ENCODE data around the gene LMBRD1. TPM values are rescaled to one million over a fixed set of nuclear protein-coding genes. Genes with fewer than 3 reads are reported as not detected.
"Not testable (repeated sequence)": the region's sequence is repeated elsewhere in the genome, so short reads cannot be mapped to it uniquely, and the experiment has no call there.

LMBRD1 gene
- total RNA-seq, 1 donor = 36.2 TPM

DNA sequence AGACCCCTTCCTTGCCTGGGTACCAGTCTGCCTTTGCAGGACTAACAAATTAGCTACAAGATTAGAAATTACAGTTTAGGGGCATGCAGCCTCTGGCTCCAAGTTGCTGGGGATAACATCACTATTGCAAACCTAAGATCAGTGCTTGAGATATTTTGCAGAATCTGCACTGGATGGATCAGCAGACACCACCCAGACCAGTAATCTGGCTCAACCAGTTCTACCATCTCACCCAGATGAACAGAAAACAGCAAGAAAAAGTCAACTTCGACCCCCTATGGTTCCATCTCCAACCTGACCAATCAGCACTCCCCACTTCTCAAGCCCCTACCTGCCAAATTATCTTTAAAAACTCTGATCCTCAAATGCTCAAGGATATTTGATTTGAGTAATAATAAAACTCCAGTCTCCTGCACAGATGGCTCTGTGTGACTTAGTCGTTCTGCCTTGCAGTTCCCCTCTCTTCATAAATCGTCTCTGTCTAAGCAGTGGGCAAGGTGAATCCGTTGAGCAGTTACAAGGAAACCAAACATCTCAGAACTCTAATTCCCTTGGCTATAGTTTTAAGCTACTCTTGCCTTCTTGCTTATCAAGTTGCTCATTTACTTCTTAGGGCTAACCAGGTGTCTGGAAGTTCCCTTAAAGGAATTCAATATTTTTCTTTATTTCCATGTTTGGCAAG, 16.1 kb upstream of the LMBRD1 start:
- Histone ChIP-seq H3K4me3 (ENCODE audit: insufficient read depth, low read length) (no peak overlapping the region), H3K27me3 (ENCODE audit: insufficient read depth, low read length) (no peaks in the 10 kb centered on the region), H3K4me2 (ENCODE audit: insufficient read depth, low read length) (no peak overlapping the region), H4K20me1 (ENCODE audit: insufficient read depth, low read length) (no peaks in the 10 kb centered on the region), H3K79me2 (ENCODE audit: insufficient read depth, low read length) (no peaks in the 10 kb centered on the region), H3K36me3 (ENCODE audit: insufficient read depth, low read length) (no peaks in the 10 kb centered on the region), H3K4me1 (ENCODE audit: insufficient read depth, low read length) (no peaks in the 10 kb centered on the region), H3K27ac (ENCODE audit: low read depth, low read length) (no peak overlapping the region), H3K9me3 (ENCODE audit: low read depth, low read length) (no peaks in the 10 kb centered on the region), H2AFZ (ENCODE audit: low read length) (no peak overlapping the region)
- DNase-seq (ENCODE audit: insufficient read length, low spot score, missing footprints) = no peak
- TF ChIP-seq, protein P1, sequence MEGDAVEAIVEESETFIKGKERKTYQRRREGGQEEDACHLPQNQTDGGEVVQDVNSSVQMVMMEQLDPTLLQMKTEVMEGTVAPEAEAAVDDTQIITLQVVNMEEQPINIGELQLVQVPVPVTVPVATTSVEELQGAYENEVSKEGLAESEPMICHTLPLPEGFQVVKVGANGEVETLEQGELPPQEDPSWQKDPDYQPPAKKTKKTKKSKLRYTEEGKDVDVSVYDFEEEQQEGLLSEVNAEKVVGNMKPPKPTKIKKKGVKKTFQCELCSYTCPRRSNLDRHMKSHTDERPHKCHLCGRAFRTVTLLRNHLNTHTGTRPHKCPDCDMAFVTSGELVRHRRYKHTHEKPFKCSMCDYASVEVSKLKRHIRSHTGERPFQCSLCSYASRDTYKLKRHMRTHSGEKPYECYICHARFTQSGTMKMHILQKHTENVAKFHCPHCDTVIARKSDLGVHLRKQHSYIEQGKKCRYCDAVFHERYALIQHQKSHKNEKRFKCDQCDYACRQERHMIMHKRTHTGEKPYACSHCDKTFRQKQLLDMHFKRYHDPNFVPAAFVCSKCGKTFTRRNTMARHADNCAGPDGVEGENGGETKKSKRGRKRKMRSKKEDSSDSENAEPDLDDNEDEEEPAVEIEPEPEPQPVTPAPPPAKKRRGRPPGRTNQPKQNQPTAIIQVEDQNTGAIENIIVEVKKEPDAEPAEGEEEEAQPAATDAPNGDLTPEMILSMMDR (IDR thresholded peaks at IDR 0.05; ENCODE audit: extremely low read depth, low read depth, low read length) = no peak

DNA sequence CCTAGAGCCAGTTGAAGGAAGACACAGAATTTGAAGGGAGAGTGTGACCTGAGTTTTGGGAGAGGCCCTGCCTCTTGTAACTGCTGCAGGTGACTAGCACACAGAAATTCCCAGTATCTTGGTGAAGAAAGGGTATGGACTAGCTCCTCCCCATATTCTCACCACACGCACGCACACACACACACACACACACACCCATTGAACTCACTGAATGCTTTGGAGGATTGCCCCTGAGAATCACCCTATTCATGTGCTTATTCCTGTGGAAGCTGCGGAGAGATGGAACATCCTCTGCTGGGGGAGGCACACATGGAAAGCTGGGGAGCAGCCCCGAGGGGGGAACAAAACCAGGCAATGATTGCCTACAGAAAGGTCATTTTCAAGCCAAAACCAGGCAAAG, 6.2 kb upstream of the LMBRD1 start:
- TF ChIP-seq, protein P1 (IDR thresholded peaks at IDR 0.05; ENCODE audit: extremely low read depth, low read depth, low read length) = no peak
- Histone ChIP-seq H3K79me2 (ENCODE audit: insufficient read depth, low read length) (no peaks in the 10 kb centered on the region), H3K4me2 (ENCODE audit: insufficient read depth, low read length) (no peak overlapping the region), H3K27ac (ENCODE audit: low read depth, low read length) (no peak overlapping the region), H3K27me3 (ENCODE audit: insufficient read depth, low read length) (no peaks in the 10 kb centered on the region), H3K4me1 (ENCODE audit: insufficient read depth, low read length) (no peaks in the 10 kb centered on the region), H2AFZ (ENCODE audit: low read length) (no peak overlapping the region), H4K20me1 (ENCODE audit: insufficient read depth, low read length) (no peaks in the 10 kb centered on the region), H3K4me3 (ENCODE audit: insufficient read depth, low read length) (no peak overlapping the region), H3K36me3 (ENCODE audit: insufficient read depth, low read length) (no peaks in the 10 kb centered on the region), H3K9me3 (ENCODE audit: low read depth, low read length) (no peaks in the 10 kb centered on the region)
- no peak for DNase-seq (ENCODE audit: insufficient read length, low spot score, missing footprints)

DNA sequence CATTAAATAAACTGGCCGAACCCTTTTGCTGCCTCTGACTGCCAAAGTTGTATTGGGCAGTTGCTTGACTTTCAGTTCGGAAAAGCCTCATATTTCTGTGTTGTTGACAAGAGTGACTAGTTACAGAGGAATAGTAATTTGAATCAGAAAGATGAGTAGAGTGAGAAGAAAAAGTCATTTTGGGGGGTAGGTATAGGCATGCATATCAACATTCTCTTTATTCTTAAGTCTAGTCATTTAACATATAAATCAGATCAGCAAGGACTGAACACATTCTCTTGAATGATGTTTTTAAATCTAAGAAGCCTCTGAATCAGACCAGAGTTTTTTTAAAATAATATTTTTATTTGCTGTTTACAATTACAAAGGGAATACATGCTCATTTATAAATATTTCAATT, 4.9 kb upstream of the LMBRD1 start:
- H2AFZ ChIP-seq (ENCODE audit: low read length) = no peak overlapping the region
- H3K4me3 ChIP-seq (ENCODE audit: insufficient read depth, low read length) = no peak overlapping the region
- H3K4me1 ChIP-seq (ENCODE audit: insufficient read depth, low read length) = peaks cover 3% of the 10 kb centered on the region
- no peak overlapping the region for H3K4me2 ChIP-seq (ENCODE audit: insufficient read depth, low read length)
- TF ChIP-seq, protein P1 (IDR thresholded peaks at IDR 0.05; ENCODE audit: extremely low read depth, low read depth, low read length) = no peak
- no peaks in the 10 kb centered on the region for H3K36me3 ChIP-seq (ENCODE audit: insufficient read depth, low read length)
- H3K27ac ChIP-seq (ENCODE audit: low read depth, low read length) = no peak overlapping the region
- no peak for DNase-seq (ENCODE audit: insufficient read length, low spot score, missing footprints)
- H3K9me3 ChIP-seq (ENCODE audit: low read depth, low read length) = no peaks in the 10 kb centered on the region
- no peaks in the 10 kb centered on the region for H4K20me1 ChIP-seq (ENCODE audit: insufficient read depth, low read length)
- H3K79me2 ChIP-seq (ENCODE audit: insufficient read depth, low read length) = peaks cover 2% of the 10 kb centered on the region
- H3K27me3 ChIP-seq (ENCODE audit: insufficient read depth, low read length) = no peaks in the 10 kb centered on the region

DNA sequence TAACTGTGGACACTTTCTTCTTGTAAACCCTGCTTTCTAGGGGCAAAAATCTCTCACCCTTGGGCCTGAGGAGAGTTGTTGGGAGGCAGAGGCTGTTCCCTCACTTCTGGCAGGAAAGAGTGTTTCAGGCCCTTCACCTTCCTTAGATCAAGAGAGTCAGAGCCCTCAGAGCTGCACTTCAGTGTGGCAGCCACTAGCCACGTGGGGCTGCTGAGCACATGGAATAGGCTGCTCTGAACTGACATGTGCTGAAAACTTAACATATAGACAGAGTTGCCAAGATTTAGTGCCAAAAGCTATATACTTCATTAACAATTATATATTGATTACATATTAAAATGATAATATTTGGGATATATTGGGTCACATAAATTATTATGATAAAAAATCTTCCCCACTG, 4.4 kb upstream of the LMBRD1 start:
- Histone ChIP-seq H3K4me1 (ENCODE audit: insufficient read depth, low read length) (peaks cover 3% of the 10 kb centered on the region), H3K36me3 (ENCODE audit: insufficient read depth, low read length) (no peaks in the 10 kb centered on the region), H4K20me1 (ENCODE audit: insufficient read depth, low read length) (no peaks in the 10 kb centered on the region), H3K4me3 (ENCODE audit: insufficient read depth, low read length) (no peak overlapping the region), H3K9me3 (ENCODE audit: low read depth, low read length) (no peaks in the 10 kb centered on the region), H3K4me2 (ENCODE audit: insufficient read depth, low read length) (no peak overlapping the region), H2AFZ (ENCODE audit: low read length) (no peak overlapping the region), H3K27me3 (ENCODE audit: insufficient read depth, low read length) (no peaks in the 10 kb centered on the region), H3K79me2 (ENCODE audit: insufficient read depth, low read length) (peaks cover 6% of the 10 kb centered on the region), H3K27ac (ENCODE audit: low read depth, low read length) (no peak overlapping the region)
- no peak for DNase-seq (ENCODE audit: insufficient read length, low spot score, missing footprints)
- TF ChIP-seq, protein P1 (IDR thresholded peaks at IDR 0.05; ENCODE audit: extremely low read depth, low read depth, low read length) = no peak

DNA sequence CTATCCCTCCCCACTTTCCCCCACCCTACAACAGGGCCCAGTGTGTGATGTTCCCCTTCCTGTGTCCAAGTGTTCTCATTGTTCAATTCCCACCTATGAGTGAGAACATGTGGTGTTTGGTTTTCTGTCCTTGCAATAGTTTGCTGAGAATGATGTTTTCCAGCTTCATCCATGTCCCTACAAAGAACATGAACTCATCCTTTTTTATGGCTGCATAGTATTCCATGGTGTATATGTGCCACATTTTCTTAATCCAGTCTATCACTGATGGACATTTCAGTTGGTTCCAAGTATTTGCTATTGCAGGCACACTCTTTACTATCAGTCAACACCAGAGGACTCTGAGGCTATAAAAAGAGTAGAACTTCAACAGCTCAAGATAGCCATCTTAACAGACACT, 2.0 kb upstream of the LMBRD1 start:
- not testable (repeated sequence) for H3K4me3 ChIP-seq (ENCODE audit: insufficient read depth, low read length); H3K4me1 ChIP-seq (ENCODE audit: insufficient read depth, low read length); H4K20me1 ChIP-seq (ENCODE audit: insufficient read depth, low read length); H3K27me3 ChIP-seq (ENCODE audit: insufficient read depth, low read length); H3K9me3 ChIP-seq (ENCODE audit: low read depth, low read length); H3K4me2 ChIP-seq (ENCODE audit: insufficient read depth, low read length); H2AFZ ChIP-seq (ENCODE audit: low read length); H3K36me3 ChIP-seq (ENCODE audit: insufficient read depth, low read length); H3K27ac ChIP-seq (ENCODE audit: low read depth, low read length)
- peak; percentile 4 for DNase-seq (ENCODE audit: insufficient read length, low spot score, missing footprints)
- H3K79me2 ChIP-seq (ENCODE audit: insufficient read depth, low read length) = peaks cover 29% of the 10 kb centered on the region

Measured in osteoblast (primary cell).